H1 (cell line): Measurements from ENCODE around the gene PAX7. TPM values are rescaled to one million over a fixed set of nuclear protein-coding genes. Genes with fewer than 3 reads are reported as not detected.

Source experiments
- CTCF ChIA-PET: fragments of 300-600 bp; sonication (Branson Sonifier 250); formaldehyde crosslinking; loops from one replicate; lab custom pipeline; 2021; ENCODE audit not compliant: partially characterized antibody; lab: Charles Lee
- POLR2A ChIA-PET: fragments of 300-600 bp; sonication (Branson Sonifier 250); formaldehyde crosslinking; loops from one replicate; lab custom pipeline; 2021; ENCODE audit warnings: inconsistent platforms; ENCODE audit not compliant: partially characterized antibody; lab: Charles Lee
- DNase-seq, 2 experiments: peaks; one replicate each; pipeline versions ENCODE4 v3.0.0 to v3.0.0-alpha.2; 2010 to 2022; ENCODE audit warnings: low spot score in 2 of 2, low read depth in 1 of 2, mixed read lengths in 1 of 2
- FAIRE-seq: peaks from 2 replicates; lab custom pipeline; 2011; peaks lifted over from hg19 to GRCh38; lab: Jason Lieb, UNC
- H2AFZ ChIP-seq: 2 replicates; pipeline ENCODE4 v1.8.1; 2012; ENCODE audit warnings: low read length, inconsistent platforms
- H2AK5ac ChIP-seq: 2 replicates; pipeline ENCODE4 v1.6.1; 2013; ENCODE audit warnings: low read depth, low read length
- H2BK120ac ChIP-seq: replicated peaks from 2 replicates; pipeline ENCODE3; 2013; ENCODE audit warnings: low read depth, low read length, inconsistent platforms
- H2BK12ac ChIP-seq: 2 replicates; pipeline ENCODE4 v1.6.1; 2013; ENCODE audit warnings: low read depth, low read length
- H2BK15ac ChIP-seq: 2 replicates; pipeline ENCODE4 v1.6.1; 2013; ENCODE audit warnings: low read length
- H2BK20ac ChIP-seq: 2 replicates; pipeline ENCODE4 v1.6.1; 2013; ENCODE audit warnings: low read length
- H2BK5ac ChIP-seq: 2 replicates; pipeline ENCODE4 v1.6.1; 2013; ENCODE audit warnings: low read depth, low read length
- H3K14ac ChIP-seq: 2 replicates; pipeline ENCODE4 v1.6.1; 2013; ENCODE audit warnings: inconsistent platforms; ENCODE audit not compliant: insufficient read length
- H3K18ac ChIP-seq: 2 replicates; pipeline ENCODE4 v1.6.1; 2013; ENCODE audit warnings: low read length; ENCODE audit errors: extremely low read depth
- H3K23ac ChIP-seq: 2 replicates; pipeline ENCODE4 v1.6.1; 2013; ENCODE audit warnings: inconsistent platforms; ENCODE audit not compliant: insufficient read length
- H3K23me2 ChIP-seq: 2 replicates; pipeline ENCODE4 v1.6.1; 2013; ENCODE audit warnings: low read depth, low read length
- H3K27ac ChIP-seq: 2 replicates; pipeline ENCODE4 v1.6.1; 2011; ENCODE audit warnings: low read depth, low read length, inconsistent platforms
- H3K27me3 ChIP-seq, 4 experiments: replicated peaks in 1 of 4; 1 replicate in 1 of 4; 2 replicates in 3 of 4; pipeline versions ENCODE4 v1.6.1 to v1.8.1; 2011 to 2013; ENCODE audit warnings: low read length in 3 of 4, mild to moderate bottlenecking in 3 of 4, inconsistent platforms in 2 of 4, mixed read lengths in 2 of 4, moderate library complexity in 1 of 4; ENCODE audit not compliant: control insufficient read depth in 3 of 4, insufficient read depth in 3 of 4; ENCODE audit errors: extremely low read depth in 1 of 4
- H3K36me3 ChIP-seq, 4 experiments: 2 replicates each; pipeline versions ENCODE4 v1.6.1 to v1.8.1; 2011 to 2013; ENCODE audit warnings: mild to moderate bottlenecking in 4 of 4, low read length in 3 of 4, moderate library complexity in 2 of 4, control low read depth in 1 of 4, inconsistent platforms in 1 of 4; ENCODE audit not compliant: insufficient read depth in 4 of 4, control insufficient read depth in 2 of 4
- H3K4ac ChIP-seq: replicated peaks from 2 replicates; pipeline ENCODE3; 2013; ENCODE audit warnings: low read length, low read depth, mixed read lengths, inconsistent platforms; ENCODE audit not compliant: insufficient read length
- H3K4me1 ChIP-seq, 4 experiments: replicated peaks in 1 of 4; 1 replicate in 1 of 4; 2 replicates in 3 of 4; pipeline versions ENCODE4 v1.6.1 to v1.8.1; 2011 to 2013; ENCODE audit warnings: low read length in 3 of 4, inconsistent platforms in 2 of 4, mixed read lengths in 1 of 4; ENCODE audit not compliant: insufficient read depth in 4 of 4, control insufficient read depth in 3 of 4
- H3K4me2 ChIP-seq, 2 experiments: 2 replicates each; pipeline versions ENCODE4 v1.6.1 to v1.8.1; 2011 to 2013; ENCODE audit warnings: low read depth in 2 of 2, low read length in 2 of 2, control low read depth in 1 of 2, inconsistent platforms in 1 of 2, mild to moderate bottlenecking in 1 of 2; ENCODE audit not compliant: insufficient read depth in 1 of 2
- H3K4me3 ChIP-seq, 4 experiments: fragments of 200-600, 300-600 bp in 1 of 4; sonication (generic), shearing (Covaris generic), sonication (Bioruptor Twin) in 1 of 4; 2 replicates each; pipeline versions ENCODE4 v1.5.1 to v1.8.1; 2011 to 2016; ENCODE audit warnings: low read length in 4 of 4, low read depth in 3 of 4, control low read depth in 2 of 4, inconsistent platforms in 2 of 4, mild to moderate bottlenecking in 2 of 4, mixed read lengths in 1 of 4, moderate library complexity in 1 of 4; ENCODE audit not compliant: insufficient read depth in 2 of 4; ENCODE audit errors: extremely low read depth in 1 of 4
- H3K56ac ChIP-seq: replicated peaks from 2 replicates; pipeline ENCODE3; 2013; ENCODE audit warnings: low read depth, mild to moderate bottlenecking, mixed read lengths, low read length, inconsistent platforms; ENCODE audit not compliant: insufficient read length
- H3K79me1 ChIP-seq: 2 replicates; pipeline ENCODE4 v1.6.1; 2013; ENCODE audit warnings: low read depth, low read length, control low read depth
- H3K79me2 ChIP-seq, 2 experiments: 2 replicates each; pipeline versions ENCODE4 v1.6.1 to v1.8.1; 2012 to 2013; ENCODE audit warnings: low read length in 2 of 2, mild to moderate bottlenecking in 2 of 2, inconsistent platforms in 1 of 2; ENCODE audit not compliant: insufficient read depth in 2 of 2, control insufficient read depth in 1 of 2
- H3K9ac ChIP-seq, 4 experiments: replicated peaks in 1 of 4; 1 replicate in 1 of 4; 2 replicates in 3 of 4; pipeline versions ENCODE4 v1.6.1 to v1.8.1; 2011 to 2013; ENCODE audit warnings: low read depth in 3 of 4, low read length in 3 of 4, control low read depth in 2 of 4, mild to moderate bottlenecking in 2 of 4, moderate library complexity in 2 of 4, inconsistent platforms in 1 of 4; ENCODE audit errors: extremely low read depth in 1 of 4
- H3K9me3 ChIP-seq, 2 experiments: 2 replicates each; pipeline versions ENCODE4 v1.6.1 to v1.8.1; 2012 to 2013; ENCODE audit warnings: mild to moderate bottlenecking in 2 of 2, moderate library complexity in 2 of 2, control low read depth in 1 of 2, inconsistent platforms in 1 of 2, low read depth in 1 of 2, low read length in 1 of 2, mixed read lengths in 1 of 2; ENCODE audit not compliant: insufficient read depth in 2 of 2
- H4K20me1 ChIP-seq, 2 experiments: replicated peaks in 1 of 2; 2 replicates each; pipeline versions ENCODE3 to v1.8.1; 2011 to 2013; ENCODE audit warnings: inconsistent platforms in 2 of 2, low read length in 2 of 2, mild to moderate bottlenecking in 1 of 2; ENCODE audit not compliant: insufficient read depth in 2 of 2, control insufficient read depth in 1 of 2
- H4K5ac ChIP-seq: 2 replicates; pipeline ENCODE4 v1.6.1; 2013; ENCODE audit warnings: low read length, low read depth, mixed read lengths, inconsistent platforms; ENCODE audit not compliant: insufficient read length
- H4K8ac ChIP-seq: 2 replicates; pipeline ENCODE4 v1.8.0; 2013; ENCODE audit warnings: mild to moderate bottlenecking, moderate library complexity, low read length, inconsistent platforms; ENCODE audit not compliant: insufficient read depth; ENCODE audit errors: extremely low read depth
- H4K91ac ChIP-seq: replicated peaks from 2 replicates; pipeline ENCODE3; 2013; ENCODE audit warnings: low read length, mixed read lengths, inconsistent platforms; ENCODE audit not compliant: insufficient read length
- HDAC2 ChIP-seq, 2 experiments: fragments of 300-600 bp in 1 of 2; sonication (generic) in 1 of 2; IDR thresholded peaks; 2 replicates each; pipeline ENCODE4 v1.6.1; 2011 to 2012; ENCODE audit warnings: low read depth in 2 of 2, low read length in 2 of 2, mild to moderate bottlenecking in 2 of 2, moderate library complexity in 2 of 2, borderline replicate concordance in 1 of 2, inconsistent platforms in 1 of 2
- KDM1A ChIP-seq: fragments of 200-600, 300-600 bp; sonication (generic); IDR thresholded peaks from 2 replicates; pipeline ENCODE4 v1.7.1; 2016; ENCODE audit warnings: mild to moderate bottlenecking, low read length, borderline replicate concordance
- TCF12 ChIP-seq: IDR thresholded peaks from 2 replicates; pipeline ENCODE4 v1.6.1; 2011; ENCODE audit warnings: low read depth, mild to moderate bottlenecking, low read length
- WGBS, 2 experiments: shearing (Covaris generic) in 1 of 2; methylation state at CpG; one replicate each; pipeline versions ENCODE4 v1.1.6 to v1.1.7; 2013 to 2015; ENCODE audit warnings: low lambda C conversion rate in 2 of 2, mixed read lengths in 2 of 2, inconsistent platforms in 1 of 2, low coverage in 1 of 2, missing lambda C conversion rate in 1 of 2; ENCODE audit not compliant: insufficient replicate concordance in 2 of 2, insufficient coverage in 1 of 2, insufficient read length in 1 of 2; ENCODE audit errors: extremely low coverage in 1 of 2, missing lambda C conversion rate in 1 of 2; 5-methylcytosine and 5-hydroxymethylcytosine counted together
- polyA plus RNA-seq, 7 experiments: library from polyadenylated mRNA; depleted of rRNA in 3 of 7; stranded (reverse) in 5 of 7; unstranded in 2 of 7; fragments of >200 nt in 5 of 7; fragments of 200-250 nt in 2 of 7; gene quantifications; 1 replicate in 5 of 7; 2 replicates in 1 of 7; 4 replicates in 1 of 7; pipeline versions ENCODE4 v1.2.1 to v1.2.3, GENCODE V29; 2011 to 2013; ENCODE audit warnings: missing spikeins in 2 of 7, mixed read lengths in 2 of 7
- total RNA-seq: library from RNA; stranded (reverse); fragmentation: NEBNext Ultra II Directional; extraction: Animal tissue kit (Norgen Biotek cat#: 25700); gene quantifications from 2 replicates; pipeline ENCODE4 v1.2.1, GENCODE V29; 2021

Gene PAX7
- total and polyA plus RNA-seq, 2 of the 8 experiments (the other 6 are each of a cell fraction or from before 2014, with no cell fraction given) = not detected

DNA sequence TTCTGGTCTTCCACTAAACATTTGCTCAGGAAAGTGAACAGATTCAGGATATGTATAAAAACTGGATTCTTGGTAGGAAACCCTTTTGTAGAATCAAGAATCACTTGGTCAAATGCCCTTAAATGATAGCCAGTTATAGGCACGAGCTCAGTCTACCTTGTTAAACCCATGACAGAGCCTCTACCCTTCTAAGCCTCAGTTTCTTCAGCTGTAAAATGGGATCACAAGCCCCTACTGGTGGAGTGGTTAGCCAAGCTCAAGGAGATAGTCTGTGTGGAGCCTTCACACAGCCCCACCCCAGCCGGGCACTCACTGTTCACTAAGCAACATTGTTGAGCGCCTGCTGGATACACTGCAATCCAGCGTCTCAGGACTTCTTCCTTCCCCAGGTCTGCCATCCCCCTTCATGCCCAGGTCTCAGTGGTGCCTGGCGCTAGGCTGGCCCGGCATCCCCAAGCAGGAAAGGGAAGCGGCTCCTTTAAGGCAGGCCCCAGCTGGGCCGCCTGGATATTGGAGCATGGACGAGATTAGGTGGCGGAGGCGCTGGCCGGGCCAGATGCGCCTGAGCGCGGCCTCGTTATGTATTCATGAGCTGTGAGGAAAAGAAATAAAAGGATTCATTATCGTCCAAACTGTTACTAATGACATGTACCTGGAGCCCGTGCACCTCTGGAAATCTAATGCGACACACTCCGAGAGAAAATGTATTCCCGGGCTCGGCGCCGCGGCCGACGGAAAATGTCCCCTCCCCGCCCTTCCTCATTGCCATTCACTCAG lies 153.2 kb downstream of the PAX7 start:
- POLR2A ChIA-PET = interaction anchor here (1.0 to 1.5 kb wide), 2 partner anchors 9 to 14 kb away, joined by 3 read pairs; no protein-coding TSS in a partner anchor
- Histone ChIP-seq H4K20me1 (no peaks in the 10 kb centered on the region), H3K36me3 (no peaks in the 10 kb centered on the region), H2AFZ (peak overlapping the region; percentile 74; the same call in 1 of the 2 replicates), H3K9me3 (no peaks in the 10 kb centered on the region; a peak in 1 of 4 replicates), H3K14ac (no peak overlapping the region), H2BK120ac (no peak overlapping the region), H4K91ac (peak overlapping the region; percentile 62), H3K79me2 (no peaks in the 10 kb centered on the region), H3K18ac (0 out of 2 replicates have a peak overlapping the region, but pooled peaks have one; percentile 38), H3K4ac (no peak overlapping the region), H4K5ac (no peak overlapping the region), H3K4me3 (peak overlapping the region; percentile 28 to 64 (median 38); a peak in 6 of 8 replicates), H2AK5ac (no peak overlapping the region), H3K9ac (no peak overlapping the region), H3K79me1 (no peaks in the 10 kb centered on the region), H4K8ac (no peak overlapping the region), H3K4me1 (peaks cover 2 to 13% (median 5%) of the 10 kb centered on the region in 4 experiments; a peak in 6 of 7 replicates), H2BK15ac (no peak overlapping the region)
- DNase-seq (no peak), FAIRE-seq (no peak)
- TF ChIP-seq TCF12 = no peak
- peak; percentile 96 for TF ChIP-seq KDM1A
- peak in 1 of 2 experiments; percentile 65; a peak in 1 of 4 replicates for TF ChIP-seq HDAC2 (IDR thresholded peaks at IDR 0.05; ENCODE audit: borderline replicate concordance in 1 of 2, low read depth in 2 of 2, low read length in 2 of 2)
- TF ChIP-seq, all 59 proteins: peak for 2
- Histone ChIP-seq H3K27ac (no peak overlapping the region), H2BK20ac (0 out of 2 replicates have a peak overlapping the region, but pooled peaks have one; percentile 41), H3K23me2 (no peaks in the 10 kb centered on the region; the same call in 1 of the 2 replicates), H2BK12ac (peak overlapping the region; percentile 39; the same call in 1 of the 2 replicates), H2BK5ac (peak overlapping the region; percentile 60; the same call in 1 of the 2 replicates), H3K27me3 (peaks cover 0 to 6% (median 0%) of the 10 kb centered on the region in 4 experiments; a peak in 4 of 7 replicates), H3K4me2 (peak overlapping the region; percentile 59 to 76), H3K23ac (no peak overlapping the region), H3K56ac (no peak overlapping the region)
- 31% methylated on average over 24 of the region's 28 CpGs; no CpG with 5 or more reads in 1 of the 2 experiments for WGBS, 2 experiments
- CTCF ChIA-PET = interaction anchor here (0.5 to 4.8 kb wide), 10 partner anchors 12 to 1076 kb away, joined by 3 to 23 read pairs (median 3); no protein-coding TSS in a partner anchor
